Stimulated activated naive CD4-positive, alpha-beta T cell (primary cell): ENCODE data around the gene NOTCH4.
A peak's percentile ranks its signal among the peaks of the same experiment; 100 is the strongest.
"Not testable (repeated sequence)": the region's sequence is repeated elsewhere in the genome, so short reads cannot be mapped to it uniquely, and the experiment has no call there.

Experiments
- DNase-seq, 6 experiments: peaks; one replicate each; lab custom pipeline; 2025; lab: John Stamatoyannopoulos, UW

Gene NOTCH4

GRCh38 chr6:32223258-32224235, at the start of gene NOTCH4:
NOTCH4 (minus strand) TSS chr6:32224067; CDS start chr6:32223928, 139 bp downstream.
- DNase-seq: no peak

GRCh38 chr6:32271429-32271828, 47.6 kb upstream of the NOTCH4 start:
- DNase-seq: peak in 3 of 6 experiments; percentile 16 to 44 (median 31)

- not testable (repeated sequence) for DNase-seq
Measured at GRCh38 chr6:32268459-32268858, 44.6 kb upstream of the NOTCH4 start.

GRCh38 chr6:32267035-32267434, 43.2 kb upstream of the NOTCH4 start:
- no peak for DNase-seq

GRCh38 chr6:32257262-32257661, 33.4 kb upstream of the NOTCH4 start:
- not testable (repeated sequence) for DNase-seq

- peak in 5 of 6 experiments; percentile 16 to 45 (median 38) for DNase-seq
Measured at GRCh38 chr6:32255199-32256153, 31.6 kb upstream of the NOTCH4 start.

- no peak for DNase-seq
Measured at GRCh38 chr6:32254761-32255198, 30.9 kb upstream of the NOTCH4 start.

GRCh38 chr6:32252331-32253009, 28.6 kb upstream of the NOTCH4 start:
- peak in 2 of 6 experiments; percentile 9 to 12 for DNase-seq

- DNase-seq: no peak
Measured at GRCh38 chr6:32249262-32249661, 25.4 kb upstream of the NOTCH4 start.

GRCh38 chr6:32247401-32247800, 23.5 kb upstream of the NOTCH4 start:
- no peak for DNase-seq

GRCh38 chr6:32244946-32245398, 21.1 kb upstream of the NOTCH4 start:
- DNase-seq: peak; percentile 16 to 74 (median 62)

- no peak for DNase-seq
Measured at GRCh38 chr6:32244270-32244669, 20.4 kb upstream of the NOTCH4 start.

GRCh38 chr6:32242318-32242813, 18.5 kb upstream of the NOTCH4 start:
- not testable (repeated sequence) for DNase-seq

GRCh38 chr6:32240686-32241085, 16.8 kb upstream of the NOTCH4 start:
- no peak for DNase-seq

- DNase-seq: no peak
Measured at GRCh38 chr6:32239462-32239861, 15.6 kb upstream of the NOTCH4 start.

GRCh38 chr6:32234934-32235333, 11.1 kb upstream of the NOTCH4 start:
- peak in 2 of 6 experiments; percentile 7 to 18 for DNase-seq

GRCh38 chr6:32226434-32226833, 2.6 kb upstream of the NOTCH4 start:
- DNase-seq: no peak

- no peak for DNase-seq
Measured at GRCh38 chr6:32224696-32225095, 829 bp upstream of the NOTCH4 start.

- DNase-seq: no peak
Measured at GRCh38 chr6:32222333-32223230, 1.3 kb downstream of the NOTCH4 start.

- DNase-seq: no peak
Measured at GRCh38 chr6:32220021-32220420, 3.8 kb downstream of the NOTCH4 start.
